Anterior cingulate cortex (tissue), 58 donors: ENCODE results near the gene LCP1.
A peak's percentile ranks its signal among the peaks of the same experiment; 100 is the strongest.

Source experiments
- DNase-seq, 58 donors: peaks; one replicate each; lab custom pipeline; 2025; lab: John Stamatoyannopoulos, UW

LCP1 gene

GRCh38 chr13:46183018-46183946 is 1.3 kb upstream of the LCP1 start:
- DNase-seq, result no peak

GRCh38 chr13:46182491-46182877 is 507 bp upstream of the LCP1 start:
- no peak for DNase-seq

- DNase-seq, result no peak
Observed at GRCh38 chr13:46181377-46181839, 569 bp downstream of the LCP1 start.

GRCh38 chr13:46179969-46180763 is 1.8 kb downstream of the LCP1 start:
- no peak for DNase-seq

GRCh38 chr13:46179491-46179908 is 2.5 kb downstream of the LCP1 start:
- DNase-seq, result peak in 1 of 58 donors; percentile 22

GRCh38 chr13:46178821-46179220 is 3.2 kb downstream of the LCP1 start:
- DNase-seq, result no peak

GRCh38 chr13:46178143-46178542 is 3.8 kb downstream of the LCP1 start:
- no peak for DNase-seq

GRCh38 chr13:46176756-46177155 is 5.2 kb downstream of the LCP1 start:
- peak in 1 of 58 donors; percentile 55 for DNase-seq

GRCh38 chr13:46173656-46174055 is 8.3 kb downstream of the LCP1 start:
- DNase-seq, result no peak

- DNase-seq, result peak in 1 of 58 donors; percentile 6
Observed at GRCh38 chr13:46172531-46172991, 9.4 kb downstream of the LCP1 start.

GRCh38 chr13:46171739-46172138 is 10.2 kb downstream of the LCP1 start:
- DNase-seq, result no peak

- DNase-seq, result no peak
Observed at GRCh38 chr13:46171217-46171616, 10.8 kb downstream of the LCP1 start.

GRCh38 chr13:46170687-46171086 is 11.3 kb downstream of the LCP1 start:
- DNase-seq, result peak in 1 of 58 donors; percentile 8

GRCh38 chr13:46170268-46170667 is 11.7 kb downstream of the LCP1 start:
- DNase-seq, result no peak

GRCh38 chr13:46169758-46170157 is 12.2 kb downstream of the LCP1 start:
- no peak for DNase-seq

- DNase-seq, result no peak
Observed at GRCh38 chr13:46168783-46169182, 13.2 kb downstream of the LCP1 start.

- no peak for DNase-seq
Observed at GRCh38 chr13:46168341-46168740, 13.6 kb downstream of the LCP1 start.

GRCh38 chr13:46166947-46167610 is 14.9 kb downstream of the LCP1 start:
- no peak for DNase-seq

- DNase-seq, result no peak
Observed at GRCh38 chr13:46166224-46166584, 15.8 kb downstream of the LCP1 start.

GRCh38 chr13:46165485-46166223 is 16.3 kb downstream of the LCP1 start:
- no peak for DNase-seq
